ENCODE data around the gene MCMBP.
A peak's percentile ranks its signal among the peaks of the same experiment; 100 is the strongest.
"Not testable (repeated sequence)": the region's sequence is repeated elsewhere in the genome, so short reads cannot be mapped to it uniquely, and the experiment has no call there.

The MCMBP gene

DNA sequence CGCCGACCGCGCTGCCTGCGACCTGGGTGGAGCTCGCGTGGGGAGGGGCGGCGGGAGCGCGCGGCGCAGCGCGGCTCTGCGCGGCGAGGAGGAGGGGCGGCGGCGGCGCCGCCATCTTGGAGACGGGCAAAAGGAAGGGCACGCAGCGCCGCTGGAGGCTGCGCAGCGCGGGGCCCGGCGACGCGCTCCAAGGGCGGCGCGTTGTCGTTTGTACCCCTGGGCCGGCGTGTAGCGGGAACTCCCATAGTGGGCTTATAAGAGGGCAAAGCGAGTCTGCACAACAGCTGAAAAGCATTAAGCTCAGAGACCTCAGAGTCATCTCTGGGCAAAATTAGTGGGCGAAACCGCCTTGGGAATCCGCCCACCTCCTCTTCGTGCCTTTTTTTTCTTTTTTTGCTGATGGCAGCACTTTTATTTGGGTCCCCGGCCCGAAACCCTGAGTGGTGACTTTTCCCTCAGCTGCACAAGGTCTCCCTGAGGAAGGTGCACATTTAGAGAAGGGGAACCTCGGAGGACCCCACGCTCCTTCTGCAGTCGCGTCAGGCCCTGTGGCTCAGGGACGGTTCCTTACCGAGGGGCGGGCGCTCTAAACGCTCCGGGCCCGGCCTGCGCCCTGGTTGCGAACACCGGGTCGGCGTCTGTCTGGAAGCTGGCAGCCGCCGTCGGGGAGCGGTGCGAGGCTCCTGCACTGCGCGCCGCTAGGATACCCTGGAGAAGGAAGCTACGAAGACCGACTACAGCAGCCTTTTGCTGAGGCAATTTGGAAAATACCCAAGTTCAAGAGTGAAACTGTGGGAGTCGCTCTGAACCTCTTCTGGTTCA lies 428 bp upstream of the MCMBP start:
- DNase-seq: peak; percentile 89

DNA sequence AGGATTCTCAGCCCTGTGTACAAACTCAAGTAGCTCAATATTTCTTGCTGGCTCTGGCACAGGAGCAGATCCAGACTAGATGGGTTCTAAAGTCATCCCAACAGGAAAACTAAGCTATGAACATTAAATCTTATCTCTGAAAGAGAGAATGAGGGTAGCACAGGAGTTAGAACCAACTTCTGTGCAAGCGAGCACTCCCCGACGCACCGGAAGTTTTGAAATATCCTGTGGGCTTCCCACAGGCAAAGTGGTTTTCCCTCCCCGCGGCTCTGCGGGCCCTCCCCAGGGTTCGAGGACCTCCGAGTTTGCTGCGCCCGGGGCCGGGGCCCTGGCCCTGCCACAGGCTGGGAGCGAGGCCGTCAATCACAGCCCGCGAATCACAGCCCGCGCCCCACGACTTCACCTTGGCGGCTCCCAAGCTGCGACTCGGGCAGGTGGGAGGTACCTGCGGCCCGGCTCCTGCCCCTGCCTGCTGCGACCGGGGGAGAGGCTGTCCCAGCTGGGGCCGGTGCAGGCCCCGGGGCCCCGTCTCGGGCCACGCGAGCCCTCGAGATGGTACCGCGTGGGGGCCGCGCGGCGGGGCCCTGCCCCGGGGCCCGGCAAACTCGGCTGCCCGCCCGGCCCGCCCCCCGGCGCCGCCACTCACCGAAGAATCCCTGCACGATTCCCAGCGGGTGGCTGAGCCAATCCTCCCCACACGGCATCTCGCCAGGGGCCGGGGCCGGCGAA lies 598 bp downstream of the MCMBP start:
- DNase-seq: peak; percentile 57

GRCh38 chr10:119869398-119869797 lies 3.2 kb downstream of the MCMBP start:
- not testable (repeated sequence) for DNase-seq

DNA sequence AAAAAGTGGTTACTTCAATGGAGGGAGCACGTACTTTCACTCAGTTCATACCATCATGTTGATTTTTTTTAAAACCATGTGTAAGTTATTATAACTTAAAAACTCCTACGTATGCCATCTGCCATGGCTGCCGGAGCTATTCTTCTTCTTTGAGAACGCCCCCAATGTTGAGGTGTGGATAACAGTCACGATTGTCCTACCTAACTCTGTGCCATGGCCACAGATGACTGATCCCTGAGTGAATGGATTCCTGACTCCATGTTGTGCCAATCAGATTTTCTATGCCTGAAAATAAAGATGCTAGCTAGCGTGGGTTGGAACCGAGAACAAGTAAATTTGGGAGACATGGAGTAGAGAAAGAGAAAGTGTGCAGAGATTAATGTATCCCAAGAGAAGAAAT lies 5.3 kb downstream of the MCMBP start:
- no peak for DNase-seq

GRCh38 chr10:119865699-119866240 lies 6.9 kb downstream of the MCMBP start:
- no peak for DNase-seq

DNA sequence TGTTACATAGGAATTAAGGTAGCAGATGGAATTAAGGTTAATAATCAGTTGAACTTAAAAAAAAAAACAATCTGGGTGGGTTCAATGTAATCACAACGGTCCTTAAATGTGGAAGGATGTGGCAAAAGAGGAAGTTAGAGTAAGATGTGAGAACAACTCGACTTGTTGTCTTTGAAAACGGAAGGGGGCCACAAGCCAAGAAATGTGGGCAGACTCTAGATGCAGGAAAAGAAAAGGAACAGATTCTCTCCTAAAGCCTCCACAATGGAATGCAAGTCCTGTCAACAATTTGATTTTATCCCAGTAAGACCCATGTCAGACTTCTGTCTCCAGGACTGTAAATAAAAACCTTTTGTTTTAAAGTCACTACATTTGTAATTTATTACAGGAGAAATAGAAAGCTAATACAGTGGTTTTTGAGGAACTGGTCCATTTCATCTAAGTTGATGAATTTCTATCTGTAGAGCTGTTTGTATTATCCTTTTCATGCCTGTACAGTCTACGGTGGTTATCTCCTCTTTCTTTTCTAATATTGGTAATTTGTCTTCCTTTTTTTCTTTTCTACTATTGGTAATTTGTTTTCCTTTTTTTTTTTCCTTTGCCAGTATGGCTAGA lies 8.6 kb downstream of the MCMBP start:
- DNase-seq: no peak

DNA sequence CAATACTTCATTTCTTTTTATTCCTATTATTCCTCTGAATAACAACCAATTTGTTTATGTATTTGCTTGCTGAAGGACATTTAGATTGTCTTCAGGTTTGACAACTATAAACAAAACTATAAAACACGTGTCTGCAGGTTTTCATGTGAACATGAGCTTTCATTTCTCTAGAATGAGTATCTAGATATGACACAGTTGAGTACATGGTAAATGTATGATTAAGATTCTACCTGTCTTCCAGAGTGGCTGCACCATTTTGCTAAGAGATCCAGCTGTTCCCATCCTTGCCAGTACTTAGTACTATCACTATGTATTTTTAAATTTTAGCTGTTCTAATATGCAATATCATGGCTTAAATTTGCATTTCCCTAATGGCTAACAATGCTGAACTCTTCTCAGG lies 10.1 kb downstream of the MCMBP start:
- no peak for DNase-seq

GRCh38 chr10:119860866-119861607 lies 11.6 kb downstream of the MCMBP start:
- DNase-seq: no peak

GRCh38 chr10:119859420-119860258 lies 13.0 kb downstream of the MCMBP start:
- DNase-seq: no peak

- DNase-seq: no peak
Observed at GRCh38 chr10:119858063-119858462, 14.6 kb downstream of the MCMBP start.

- no peak for DNase-seq
Observed at GRCh38 chr10:119853574-119853973, 19.1 kb downstream of the MCMBP start.

GRCh38 chr10:119852822-119853221 lies 19.8 kb downstream of the MCMBP start:
- no peak for DNase-seq

DNA sequence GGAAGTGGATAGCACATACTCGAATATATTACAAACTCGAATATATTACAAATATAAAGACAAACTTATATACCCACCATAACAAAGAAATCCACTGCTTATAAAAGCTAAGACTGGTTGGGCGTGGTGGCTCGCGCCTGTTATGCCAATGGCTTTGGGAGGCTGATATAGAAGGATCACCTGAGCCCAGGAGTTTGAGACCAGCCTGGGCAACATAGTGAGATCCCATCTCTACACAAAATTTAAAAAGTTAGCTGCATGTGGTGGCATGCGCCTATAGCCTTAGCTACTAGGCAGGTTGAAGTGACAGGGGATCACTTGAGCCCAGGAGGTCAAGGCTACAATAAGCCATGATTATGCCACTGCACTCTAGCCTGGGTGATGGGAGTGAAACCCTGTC lies 20.4 kb downstream of the MCMBP start:
- no peak for DNase-seq

DNA sequence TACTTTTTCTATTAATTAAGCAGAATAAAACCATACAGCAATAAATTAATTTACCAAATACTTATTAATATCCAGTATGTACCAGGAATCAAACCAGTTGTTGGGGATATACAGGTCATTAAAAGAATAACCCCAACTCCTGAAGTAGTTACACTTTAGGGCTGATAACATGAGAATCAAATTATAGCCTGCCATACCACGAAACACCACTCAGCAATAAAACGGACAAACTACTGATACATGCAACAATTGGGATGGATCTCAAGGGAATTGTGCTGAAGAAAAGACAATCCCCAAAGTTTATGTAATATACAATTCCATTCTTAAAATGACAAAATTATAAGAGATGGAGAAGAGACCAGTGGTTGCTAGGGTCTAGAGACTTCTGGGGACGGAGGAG lies 22.7 kb downstream of the MCMBP start:
- DNase-seq: no peak

GRCh38 chr10:119849031-119849789 lies 23.4 kb downstream of the MCMBP start:
- no peak for DNase-seq

- DNase-seq: no peak
Observed at GRCh38 chr10:119845656-119846055, 27.0 kb downstream of the MCMBP start.

DNA sequence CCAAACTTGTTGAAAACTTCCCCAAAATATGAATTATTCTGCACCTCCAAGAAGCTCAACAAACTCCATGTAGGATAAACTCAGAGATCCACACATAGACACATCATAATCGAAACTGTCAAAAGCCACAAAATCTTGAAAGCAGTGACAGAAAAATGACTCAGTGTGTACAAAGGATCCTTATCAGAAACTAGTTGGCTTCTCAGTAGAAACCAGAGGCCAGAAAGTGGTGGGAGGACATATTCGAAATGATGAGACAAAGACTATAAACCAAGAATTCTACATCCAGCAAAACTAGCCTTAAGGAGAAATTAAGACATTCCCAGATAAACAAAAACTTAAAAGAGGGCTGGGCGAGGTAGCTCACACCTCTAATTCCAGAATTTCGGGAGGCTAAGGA lies 38.5 kb downstream of the MCMBP start:
- no peak for DNase-seq

DNA sequence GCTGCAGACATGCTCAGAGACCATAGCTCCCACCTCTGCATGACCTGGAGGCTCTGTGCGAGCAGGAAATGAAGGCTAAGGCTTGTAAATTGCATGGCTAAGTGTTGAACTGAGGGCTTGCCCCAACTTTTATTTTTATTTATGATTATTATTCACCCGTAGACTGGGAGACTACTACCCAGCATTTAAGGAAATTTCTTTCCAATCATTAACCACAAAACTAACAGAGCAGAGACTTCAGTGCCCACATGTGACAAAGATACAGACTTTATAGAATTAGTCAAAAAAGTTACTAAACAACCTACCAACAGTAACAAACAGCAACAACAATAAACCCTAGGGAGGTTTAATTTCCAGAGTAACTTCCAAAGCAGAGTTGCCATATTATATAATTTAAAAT lies 39.7 kb downstream of the MCMBP start:
- DNase-seq: no peak

DNA sequence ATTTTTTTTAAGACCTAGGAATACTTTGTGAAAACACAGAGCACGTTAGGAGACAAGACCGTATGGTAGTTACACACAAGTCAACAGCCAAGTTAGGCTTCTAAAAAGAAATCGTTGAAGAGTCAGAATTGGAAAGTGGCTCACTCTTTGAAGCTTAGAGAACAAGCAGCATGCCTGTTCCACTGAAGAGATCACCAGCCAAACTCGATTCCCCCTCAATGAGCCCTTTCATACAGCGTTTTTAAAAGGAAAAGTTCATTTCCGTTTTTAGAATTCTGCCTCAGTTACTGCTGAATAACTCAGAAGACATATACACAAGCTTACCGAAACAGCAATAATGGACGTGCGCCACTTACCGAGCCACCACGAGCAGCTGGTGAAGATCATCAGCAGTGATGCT lies 41.0 kb downstream of the MCMBP start:
- no peak for DNase-seq

DNA sequence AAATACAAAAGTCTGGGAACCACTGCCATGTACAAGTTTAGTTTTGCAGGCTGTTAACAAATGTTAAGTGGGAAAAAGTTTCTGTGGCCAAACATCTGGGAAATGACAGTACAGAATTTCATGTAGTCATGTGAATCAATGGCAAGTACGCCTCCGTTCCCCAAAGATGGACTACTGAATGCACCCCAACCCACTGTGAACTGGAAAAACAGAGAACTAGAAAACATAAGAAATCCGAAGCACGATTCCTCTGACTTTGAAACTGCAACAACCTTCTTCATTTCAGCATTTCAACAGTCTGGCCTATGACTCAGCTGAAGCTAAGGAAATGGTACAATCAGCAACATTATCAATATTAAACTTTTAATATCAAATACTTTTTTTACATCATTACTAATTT lies 41.8 kb downstream of the MCMBP start:
- no peak for DNase-seq

DNA sequence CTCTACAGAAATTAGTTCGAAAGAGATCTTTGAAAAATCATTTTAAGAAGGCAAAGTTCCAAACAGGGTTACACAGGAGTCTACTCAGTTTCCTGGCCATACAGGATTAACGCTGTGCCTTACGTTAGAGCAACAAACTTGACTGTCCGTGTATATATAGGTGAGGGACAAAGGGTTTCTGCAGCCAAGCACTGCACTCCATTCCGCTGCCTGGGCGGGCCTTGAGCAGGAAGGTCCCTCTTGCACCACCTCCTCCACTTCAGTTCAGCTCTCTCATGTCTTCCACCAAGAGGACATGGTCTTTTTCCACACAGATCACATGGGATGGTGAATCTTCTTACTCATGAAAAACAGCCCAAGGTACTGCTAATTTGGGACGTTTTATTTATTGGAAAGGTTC lies 43.2 kb downstream of the MCMBP start:
- no peak for DNase-seq

Measured in activated CD8-positive, alpha-beta memory T cell treated with anti-CD3 and anti-CD28 coated beads, Interleukin-2, amount 50 U/mL, for 4 hours (primary cell).